GM12878 (cell line): ENCODE results near the gene JHY. TPM values are rescaled to one million over a fixed set of nuclear protein-coding genes. Genes with fewer than 3 reads are reported as not detected.

Source experiments
- ATAC-seq: fragments of 200-7000 bp; cut with Tn5 transposase; 3 replicates; pipeline ENCODE4 v1.9.1; 2020; ENCODE audit warnings: mild to moderate bottlenecking, moderate library complexity
- BruUV-seq: library from RNA; stranded (reverse); fragments of 400-500 nt; replicated peaks from 2 replicates; lab custom pipeline; 2021; lab: Mats Ljungman, UMichigan
- CTCF ChIA-PET: fragments of 300-600 bp; sonication (Branson Sonifier 250); formaldehyde crosslinking; extraction: SDS; loops from one replicate; lab custom pipeline; 2021; ENCODE audit warnings: inconsistent platforms; lab: Yijun Ruan, JAX
- POLR2A ChIA-PET: fragments of 350-600 bp; formaldehyde crosslinking; extraction: SDS; loops from one replicate; lab custom pipeline; 2021; ENCODE audit warnings: inconsistent platforms; lab: Charles Lee
- RAD21 ChIA-PET: fragments of 300-600 bp; sonication (Branson Sonifier 250); formaldehyde crosslinking; loops from one replicate; lab custom pipeline; 2023; ENCODE audit warnings: antibody characterized with exemption; ENCODE audit not compliant: unreplicated experiment; lab: Charles Lee
- SMC1A ChIA-PET: fragments of 300-600 bp; sonication (Branson Sonifier 250); formaldehyde crosslinking; loops from one replicate; lab custom pipeline; 2023; ENCODE audit not compliant: unreplicated experiment, uncharacterized antibody; lab: Charles Lee
- DNase-seq: peaks from one replicate; pipeline ENCODE4 v3.0.0-alpha.2; 2011; ENCODE audit warnings: low read depth, low spot score
- FAIRE-seq: peaks from 3 replicates; lab custom pipeline; 2011; peaks lifted over from hg19 to GRCh38; lab: Jason Lieb, UNC
- H2AFZ ChIP-seq: 2 replicates; pipeline ENCODE4 v1.6.0; 2011; ENCODE audit warnings: low read depth, low read length, control low read depth; ENCODE audit not compliant: control insufficient read depth
- H3K27ac ChIP-seq: 2 replicates; pipeline ENCODE4 v1.5.1; 2011; ENCODE audit warnings: control low read depth; ENCODE audit not compliant: control insufficient read depth, insufficient read depth
- H3K27me3 ChIP-seq, 2 experiments: replicated peaks in 1 of 2; 2 replicates each; pipeline versions ENCODE4 v1.6.0 to v1.6.1; 2011; ENCODE audit warnings: low read length in 1 of 2; ENCODE audit not compliant: control insufficient read depth in 2 of 2, insufficient read depth in 2 of 2
- H3K36me3 ChIP-seq, 2 experiments: 2 replicates each; pipeline ENCODE4 v1.5.1; 2011; ENCODE audit warnings: low read length in 1 of 2; ENCODE audit not compliant: control insufficient read depth in 2 of 2, insufficient read depth in 2 of 2
- H3K4me1 ChIP-seq: 2 replicates; pipeline ENCODE4 v1.6.1; 2011; ENCODE audit warnings: mild to moderate bottlenecking, low read length, moderate library complexity, mixed read lengths; ENCODE audit not compliant: control insufficient read depth, insufficient read depth
- H3K4me2 ChIP-seq: 2 replicates; pipeline ENCODE4 v1.6.0; 2011; ENCODE audit warnings: control low read depth; ENCODE audit not compliant: control insufficient read depth, insufficient read depth
- H3K4me3 ChIP-seq: fragments of 200-600 bp; sonication (generic); 2 replicates; pipeline ENCODE4 v1.5.1; 2016
- H3K79me2 ChIP-seq: 2 replicates; pipeline ENCODE4 v1.6.0; 2011; ENCODE audit warnings: low read length; ENCODE audit not compliant: control insufficient read depth, insufficient read depth
- H3K9ac ChIP-seq: 2 replicates; pipeline ENCODE4 v1.8.0; 2011; ENCODE audit warnings: low read length, control low read depth, mixed read lengths; ENCODE audit not compliant: control insufficient read depth, insufficient read depth
- H3K9me3 ChIP-seq: replicated peaks from 3 replicates; pipeline ENCODE4 v1.5.1; 2011; ENCODE audit warnings: mild to moderate bottlenecking, low read length; ENCODE audit not compliant: control insufficient read depth, insufficient read depth
- H4K20me1 ChIP-seq: 2 replicates; pipeline ENCODE4 v1.6.0; 2011; ENCODE audit not compliant: control insufficient read depth, insufficient read depth
- BHLHE40 ChIP-seq, 2 experiments: fragments of 450-650 bp in 1 of 2; IDR thresholded peaks; 2 replicates each; pipeline ENCODE4 v1.6.1; 2011 to 2017; ENCODE audit warnings: low read depth in 2 of 2, borderline replicate concordance in 1 of 2, improper control_type of control experiment in 1 of 2, low read length in 1 of 2, mild to moderate bottlenecking in 1 of 2
- CEBPZ ChIP-seq: fragments of 150-350 bp; IDR thresholded peaks from 2 replicates; pipeline ENCODE4 v1.6.1; 2016; ENCODE audit warnings: low read depth, low read length
- FOXK2 ChIP-seq: fragments of 450-650 bp; IDR thresholded peaks from 2 replicates; pipeline ENCODE4 v1.6.1; 2017; ENCODE audit warnings: mild to moderate bottlenecking, moderate library complexity
- SP1 ChIP-seq: IDR thresholded peaks from one replicate; pipeline ENCODE4 v1.6.1; 2011; ENCODE audit warnings: low read depth, low read length
- ZNF217 ChIP-seq: fragments of 450-650 bp; IDR thresholded peaks from 2 replicates; pipeline ENCODE4 v1.6.1; 2017; ENCODE audit warnings: antibody characterized with exemption, mild to moderate bottlenecking
- WGBS: methylation state at CpG from one replicate; pipeline ENCODE4 v1.1.6; 2016; ENCODE audit warnings: low lambda C conversion rate; ENCODE audit not compliant: insufficient replicate concordance, insufficient coverage; ENCODE audit errors: missing lambda C conversion rate; 5-methylcytosine and 5-hydroxymethylcytosine counted together
- in situ Hi-C: fragments of 300-500 bp; cut with MboI; formaldehyde crosslinking; loops from 9 replicates; pipeline ENCODE4 v1.14.3; 2018; ENCODE audit warnings: mixed read lengths
- intact Hi-C: fragments of 100-400 bp; cut with micrococcal nuclease; formaldehyde crosslinking; loops from one replicate; pipeline ENCODE4 v1.14.2; 2022; ENCODE audit not compliant: unreplicated experiment
- polyA plus RNA-seq, 11 experiments: library from polyadenylated mRNA; depleted of rRNA in 4 of 11; unstranded in 6 of 11; stranded (reverse) in 5 of 11; fragments of >200 nt; fragmentation: Nextera tagmentation in 4 of 11; fragmentation: Illumina TruSeq in 1 of 11; extraction: Ambion mirVana in 4 of 11; extraction: Trizol in 1 of 11; gene quantifications; 1 replicate in 1 of 11; 2 replicates in 10 of 11; pipeline versions ENCODE4 v1.2.1 to v1.2.3, GENCODE V29; 2011 to 2016; ENCODE audit warnings: inconsistent platforms in 2 of 11, missing spikeins in 2 of 11, low read depth in 1 of 11
- total RNA-seq, 4 experiments: library from RNA; depleted of rRNA in 3 of 4; stranded (reverse); fragments of >200 nt in 3 of 4; fragmentation: Illumina TruSeq in 1 of 4; extraction: Trizol in 1 of 4; gene quantifications; 2 replicates each; pipeline versions ENCODE4 v1.2.1 to v1.2.3, GENCODE V29; 2013 to 2021
- TF ChIP-seq, protein P1 (sequence below): fragments of 450-650 bp; IDR thresholded peaks from 2 replicates; pipeline ENCODE4 v1.6.1; 2016; ENCODE audit warnings: mild to moderate bottlenecking

Gene JHY
- total and polyA plus RNA-seq, 10 of the 15 experiments (the other 5 are each of a cell fraction or from before 2014, with no cell fraction given): 0.90 to 7.1 (median 5.5) TPM

DNA sequence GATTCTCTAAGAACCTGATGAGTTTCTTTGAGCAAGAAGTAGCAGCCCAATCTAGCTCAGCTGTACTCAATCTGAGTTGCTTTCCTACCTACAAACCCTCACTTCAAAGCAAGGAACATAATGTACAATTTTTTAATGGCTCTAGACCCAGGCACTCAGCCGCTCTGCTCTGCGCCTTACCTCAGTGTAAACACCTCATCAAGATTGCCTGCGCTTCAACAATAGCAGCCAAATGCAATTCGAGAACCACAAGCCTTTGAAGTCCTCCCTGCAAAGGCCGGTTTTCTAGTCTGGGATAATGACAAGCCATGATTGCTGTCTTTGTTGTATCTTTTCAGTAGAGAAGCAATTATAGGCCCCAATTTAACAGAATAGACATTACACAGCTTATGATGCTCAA lies 38.0 kb downstream of the JHY start:
- no peaks in the 10 kb centered on the region for H3K79me2 ChIP-seq
- no peak for DNase-seq
- CTCF ChIA-PET: interaction anchor here (0.6 to 1.0 kb wide), 2 partner anchors 28 to 133 kb away, joined by 3 read pairs; no protein-coding TSS in a partner anchor
- no peak for FAIRE-seq
- H2AFZ ChIP-seq: no peak overlapping the region
- in situ Hi-C loops (no loop called here), intact Hi-C loops (no loop called here)
- RAD21 ChIA-PET: interaction anchor here (1.5 kb wide), 1 partner anchor 100 kb away, joined by 3 read pairs; no protein-coding TSS in a partner anchor
- no peak overlapping the region for H3K4me2 ChIP-seq
- POLR2A ChIA-PET: no interaction called here
- no peak overlapping the region for H3K9ac ChIP-seq
- H3K4me1 ChIP-seq: no peaks in the 10 kb centered on the region
- H3K36me3 ChIP-seq: no peaks in the 10 kb centered on the region
- TF ChIP-seq ZNF217: no peak
- TF ChIP-seq BHLHE40 (IDR thresholded peaks at IDR 0.05; ENCODE audit: borderline replicate concordance in 1 of 2, low read depth in 2 of 2, low read length in 1 of 2): no peak
- TF ChIP-seq FOXK2: no peak
- TF ChIP-seq, protein P1, sequence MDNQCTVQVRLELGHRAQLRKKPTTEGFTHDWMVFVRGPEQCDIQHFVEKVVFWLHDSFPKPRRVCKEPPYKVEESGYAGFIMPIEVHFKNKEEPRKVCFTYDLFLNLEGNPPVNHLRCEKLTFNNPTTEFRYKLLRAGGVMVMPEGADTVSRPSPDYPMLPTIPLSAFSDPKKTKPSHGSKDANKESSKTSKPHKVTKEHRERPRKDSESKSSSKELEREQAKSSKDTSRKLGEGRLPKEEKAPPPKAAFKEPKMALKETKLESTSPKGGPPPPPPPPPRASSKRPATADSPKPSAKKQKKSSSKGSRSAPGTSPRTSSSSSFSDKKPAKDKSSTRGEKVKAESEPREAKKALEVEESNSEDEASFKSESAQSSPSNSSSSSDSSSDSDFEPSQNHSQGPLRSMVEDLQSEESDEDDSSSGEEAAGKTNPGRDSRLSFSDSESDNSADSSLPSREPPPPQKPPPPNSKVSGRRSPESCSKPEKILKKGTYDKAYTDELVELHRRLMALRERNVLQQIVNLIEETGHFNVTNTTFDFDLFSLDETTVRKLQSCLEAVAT: no peak
- no peak for TF ChIP-seq SP1
- TF ChIP-seq CEBPZ: no peak
- ATAC-seq: no peak
- no TSS peak for BruUV-seq
- no peak overlapping the region for H3K27ac ChIP-seq
- H3K4me3 ChIP-seq: no peak overlapping the region
- H3K27me3 ChIP-seq: no peaks in the 10 kb centered on the region
- H3K9me3 ChIP-seq: no peaks in the 10 kb centered on the region
- 89% methylated on average over 5 of the region's 5 CpGs for WGBS
- H4K20me1 ChIP-seq: no peaks in the 10 kb centered on the region
- SMC1A ChIA-PET: interaction anchor here (0.6 to 3.3 kb wide), 4 partner anchors 31 to 553 kb away, joined by 3 to 12 read pairs (median 3); no protein-coding TSS in a partner anchor
